ENCODE results near the gene MEGF6. TPM values are rescaled to one million over a fixed set of nuclear protein-coding genes. Genes with fewer than 3 reads are reported as not detected.

MEGF6 gene
- total and polyA plus RNA-seq, 2 of the 8 experiments (the other 6 are each of a cell fraction or from before 2014, with no cell fraction given), result 4.1 to 14.8 TPM

DNA sequence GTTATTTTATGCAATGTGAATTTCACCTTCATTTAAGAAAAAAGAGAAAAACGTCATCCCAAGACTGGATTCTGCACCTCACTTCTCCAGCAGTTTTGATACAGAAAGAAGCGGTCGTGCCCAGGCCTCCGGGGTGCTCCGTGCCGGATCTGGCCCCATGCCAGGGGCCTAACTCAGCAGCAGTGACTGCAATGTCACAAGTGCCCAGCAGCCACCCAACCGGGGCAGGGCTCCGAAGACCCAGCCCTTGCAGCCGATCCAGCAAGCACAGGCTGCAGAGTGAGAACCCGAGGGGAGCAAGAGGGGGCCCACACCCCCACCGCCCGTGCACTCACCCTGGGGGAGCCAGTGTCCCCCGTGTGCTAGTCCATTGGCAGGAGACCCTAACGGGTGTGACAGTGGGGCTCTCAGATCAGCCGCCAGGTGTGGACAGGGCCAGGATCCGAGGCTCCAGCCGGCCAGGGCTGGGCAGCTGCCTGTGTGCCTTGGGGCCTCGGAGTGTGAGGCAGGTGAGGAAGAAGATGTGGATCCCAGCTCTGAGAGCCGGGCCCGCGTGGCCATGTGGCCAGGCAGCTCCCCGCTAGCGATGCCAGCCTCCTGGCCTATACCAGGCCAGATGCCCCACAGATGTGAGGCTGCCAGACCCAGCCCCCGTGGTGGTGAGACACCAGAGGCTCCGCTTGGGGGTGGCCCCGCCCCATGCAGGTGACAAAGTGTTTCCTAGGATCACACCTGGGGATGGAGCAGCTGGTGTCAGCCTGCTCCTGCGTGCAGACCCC lies 60.6 kb downstream of the MEGF6 start (continued):
- no peak for TF ChIP-seq CTBP2 (IDR thresholded peaks at IDR 0.05; ENCODE audit: borderline replicate concordance, insufficient read depth, insufficient read length, low read length)
- no peak for TF ChIP-seq TAF1 (IDR thresholded peaks at IDR 0.05; ENCODE audit: low read depth, low read length)
- TF ChIP-seq SP1 (IDR thresholded peaks at IDR 0.05; ENCODE audit: low read depth, low read length), result no peak
- no peak for TF ChIP-seq HDAC2 (IDR thresholded peaks at IDR 0.05; ENCODE audit: borderline replicate concordance in 1 of 2, low read depth in 2 of 2, low read length in 2 of 2)
- no peak for TF ChIP-seq TEAD4 (IDR thresholded peaks at IDR 0.05; ENCODE audit: low read depth, low read length)
- TF ChIP-seq, protein P1, sequence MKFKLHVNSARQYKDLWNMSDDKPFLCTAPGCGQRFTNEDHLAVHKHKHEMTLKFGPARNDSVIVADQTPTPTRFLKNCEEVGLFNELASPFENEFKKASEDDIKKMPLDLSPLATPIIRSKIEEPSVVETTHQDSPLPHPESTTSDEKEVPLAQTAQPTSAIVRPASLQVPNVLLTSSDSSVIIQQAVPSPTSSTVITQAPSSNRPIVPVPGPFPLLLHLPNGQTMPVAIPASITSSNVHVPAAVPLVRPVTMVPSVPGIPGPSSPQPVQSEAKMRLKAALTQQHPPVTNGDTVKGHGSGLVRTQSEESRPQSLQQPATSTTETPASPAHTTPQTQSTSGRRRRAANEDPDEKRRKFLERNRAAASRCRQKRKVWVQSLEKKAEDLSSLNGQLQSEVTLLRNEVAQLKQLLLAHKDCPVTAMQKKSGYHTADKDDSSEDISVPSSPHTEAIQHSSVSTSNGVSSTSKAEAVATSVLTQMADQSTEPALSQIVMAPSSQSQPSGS (IDR thresholded peaks at IDR 0.05; ENCODE audit: low read length), result no peak
- TF ChIP-seq KDM1A (IDR thresholded peaks at IDR 0.05; ENCODE audit: borderline replicate concordance, low read length), result no peak

Measured in H1 (cell line).